Subcutaneous abdominal adipose tissue (tissue), 5 donors: ENCODE data around the gene COA1.
A peak's percentile ranks its signal among the peaks of the same experiment; 100 is the strongest.
"Not testable (repeated sequence)": the region's sequence is repeated elsewhere in the genome, so short reads cannot be mapped to it uniquely, and the experiment has no call there.

Experiments
- H3K27ac ChIP-seq: one replicate; pipeline ENCODE4 v1.7.0; 2013; ENCODE audit warnings: low read depth, mild to moderate bottlenecking, inconsistent platforms, low read length, moderate library complexity
- H3K27me3 ChIP-seq, 5 donors: one replicate each; pipeline ENCODE4 v1.7.0; 2013; ENCODE audit warnings: low read length in 5 of 5, inconsistent platforms in 1 of 5; ENCODE audit not compliant: control insufficient read depth in 5 of 5, insufficient read depth in 4 of 5
- H3K36me3 ChIP-seq, 5 donors: one replicate each; pipeline ENCODE4 v1.7.0; 2013; ENCODE audit warnings: low read length in 5 of 5; ENCODE audit not compliant: control insufficient read depth in 5 of 5, insufficient read depth in 5 of 5
- H3K4me1 ChIP-seq, 5 donors: one replicate each; pipeline ENCODE4 v1.7.0; 2013; ENCODE audit warnings: low read length in 5 of 5, mild to moderate bottlenecking in 3 of 5, moderate library complexity in 1 of 5; ENCODE audit not compliant: control insufficient read depth in 5 of 5, insufficient read depth in 5 of 5
- H3K4me3 ChIP-seq, 5 donors: one replicate each; pipeline ENCODE4 v1.7.0; 2013; ENCODE audit warnings: low read length in 5 of 5, low read depth in 1 of 5
- H3K9ac ChIP-seq, 5 donors: one replicate each; pipeline ENCODE4 v1.7.0; 2013; ENCODE audit warnings: low read length in 5 of 5, mild to moderate bottlenecking in 4 of 5, moderate library complexity in 3 of 5
- H3K9me3 ChIP-seq, 5 donors: one replicate each; pipeline ENCODE4 v1.7.0; 2013; ENCODE audit warnings: low read length in 5 of 5; ENCODE audit not compliant: control insufficient read depth in 5 of 5
- donor health status: healthy.
- donor health status: healthy.
- donor health status: healthy.
- donor health status: healthy.
- donor health status: healthy.

The COA1 gene

DNA sequence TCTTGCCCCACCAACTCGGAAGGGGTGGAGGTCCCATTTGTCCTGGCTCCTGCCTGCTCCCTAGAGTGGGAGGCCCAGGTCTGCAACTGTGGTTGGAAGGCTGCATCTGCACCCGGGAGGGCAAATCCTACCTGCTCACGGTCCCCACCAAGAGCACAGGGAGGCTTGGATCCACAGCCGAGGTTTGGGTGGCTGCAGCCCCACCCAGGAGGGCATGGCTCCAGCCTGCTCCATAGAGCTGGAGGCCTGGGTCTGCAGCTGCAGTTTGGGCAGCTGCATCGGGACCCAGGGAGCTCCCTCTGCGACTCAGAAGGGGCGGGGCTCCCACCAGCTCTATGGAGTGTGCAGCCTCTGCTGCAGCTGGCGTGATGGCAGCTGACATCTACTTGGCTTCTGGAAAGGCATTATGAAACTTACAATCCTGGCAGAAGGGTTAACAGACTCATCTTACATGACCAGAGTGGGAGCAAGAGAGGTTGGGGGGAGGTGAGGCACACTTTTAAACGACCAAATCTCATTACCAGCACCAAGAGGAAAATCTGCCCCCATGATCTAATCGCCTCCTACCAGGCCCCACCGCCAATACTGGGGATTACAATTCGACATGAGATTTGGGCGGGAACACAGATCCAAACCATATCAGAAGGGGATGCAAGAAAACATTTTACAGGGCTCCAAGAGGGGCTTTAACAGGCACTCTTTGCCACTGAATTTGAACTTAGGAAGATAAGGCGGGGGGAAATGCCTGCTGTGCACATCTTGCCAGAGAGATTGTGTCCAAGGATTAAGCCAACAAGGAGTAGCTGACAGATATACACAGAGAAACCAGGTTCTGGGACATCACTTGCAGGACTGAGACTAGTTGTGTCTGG lies 20.9 kb upstream of the COA1 start:
- Histone ChIP-seq H3K27me3 (no peaks in the 10 kb centered on the region), H3K27ac (peak overlapping the region; percentile 15), H3K9me3 (no peaks in the 10 kb centered on the region), H3K4me1 (peaks cover 0 to 24% (median 21%) of the 10 kb centered on the region in 5 donors), H3K9ac (no peak overlapping the region), H3K4me3 (peak overlapping the region in 1 of 5 donors; percentile 30), H3K36me3 (no peaks in the 10 kb centered on the region)

DNA sequence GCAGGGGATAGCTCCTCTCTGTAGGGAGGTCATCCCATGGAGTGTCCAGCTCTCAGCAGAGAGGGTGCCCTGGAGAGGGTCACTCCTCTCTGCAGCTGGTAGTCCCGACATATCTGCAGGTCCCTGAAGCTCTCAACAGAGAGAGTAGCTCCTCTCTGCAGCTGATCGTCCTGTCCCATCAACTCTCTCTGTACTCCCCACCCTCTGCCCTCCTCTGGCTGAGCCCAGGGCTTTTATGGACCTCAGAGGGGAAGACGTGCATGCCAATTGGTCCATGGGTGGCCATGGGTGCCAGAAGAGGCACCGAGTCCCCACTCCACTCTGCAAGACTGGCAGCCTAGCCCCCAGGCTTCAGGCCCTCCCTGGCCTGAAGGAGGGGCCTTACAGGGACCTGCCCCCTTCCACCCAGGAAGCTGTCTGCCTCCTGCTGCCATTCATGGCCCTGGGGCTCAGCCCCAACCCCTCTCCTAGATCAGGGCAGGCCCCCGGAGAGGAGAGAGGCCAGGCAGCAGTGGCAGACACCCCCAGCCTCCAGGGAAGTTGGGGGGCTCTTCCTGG lies 20.1 kb upstream of the COA1 start:
- H3K36me3 ChIP-seq: no peaks in the 10 kb centered on the region
- H3K9ac ChIP-seq: no peak overlapping the region
- no peaks in the 10 kb centered on the region for H3K27me3 ChIP-seq
- no peak overlapping the region for H3K4me3 ChIP-seq
- H3K4me1 ChIP-seq: peaks cover 0 to 22% (median 21%) of the 10 kb centered on the region in 5 donors
- H3K9me3 ChIP-seq: no peaks in the 10 kb centered on the region
- no peak overlapping the region for H3K27ac ChIP-seq

GRCh38 chr7:43747328-43748105 lies 18.2 kb upstream of the COA1 start:
- no peak overlapping the region for H3K4me3 ChIP-seq
- peaks cover 0 to 21% (median 15%) of the 10 kb centered on the region in 5 donors for H3K4me1 ChIP-seq
- H3K9me3 ChIP-seq: no peaks in the 10 kb centered on the region
- no peaks in the 10 kb centered on the region for H3K27me3 ChIP-seq
- no peaks in the 10 kb centered on the region for H3K36me3 ChIP-seq
- H3K9ac ChIP-seq: no peak overlapping the region
- no peak overlapping the region for H3K27ac ChIP-seq

GRCh38 chr7:43742692-43743091 lies 13.4 kb upstream of the COA1 start:
- Histone ChIP-seq H3K9me3 (no peaks in the 10 kb centered on the region), H3K4me1 (peaks cover 0 to 2% (median 0%) of the 10 kb centered on the region in 5 donors), H3K4me3 (no peak overlapping the region), H3K36me3 (no peaks in the 10 kb centered on the region), H3K27ac (no peak overlapping the region), H3K9ac (no peak overlapping the region), H3K27me3 (no peaks in the 10 kb centered on the region)

GRCh38 chr7:43737467-43738127 lies 8.3 kb upstream of the COA1 start:
- Histone ChIP-seq H3K27me3 (no peaks in the 10 kb centered on the region), H3K36me3 (no peaks in the 10 kb centered on the region), H3K9ac (no peak overlapping the region), H3K9me3 (no peaks in the 10 kb centered on the region), H3K4me1 (no peaks in the 10 kb centered on the region), H3K27ac (no peak overlapping the region), H3K4me3 (no peak overlapping the region)

DNA sequence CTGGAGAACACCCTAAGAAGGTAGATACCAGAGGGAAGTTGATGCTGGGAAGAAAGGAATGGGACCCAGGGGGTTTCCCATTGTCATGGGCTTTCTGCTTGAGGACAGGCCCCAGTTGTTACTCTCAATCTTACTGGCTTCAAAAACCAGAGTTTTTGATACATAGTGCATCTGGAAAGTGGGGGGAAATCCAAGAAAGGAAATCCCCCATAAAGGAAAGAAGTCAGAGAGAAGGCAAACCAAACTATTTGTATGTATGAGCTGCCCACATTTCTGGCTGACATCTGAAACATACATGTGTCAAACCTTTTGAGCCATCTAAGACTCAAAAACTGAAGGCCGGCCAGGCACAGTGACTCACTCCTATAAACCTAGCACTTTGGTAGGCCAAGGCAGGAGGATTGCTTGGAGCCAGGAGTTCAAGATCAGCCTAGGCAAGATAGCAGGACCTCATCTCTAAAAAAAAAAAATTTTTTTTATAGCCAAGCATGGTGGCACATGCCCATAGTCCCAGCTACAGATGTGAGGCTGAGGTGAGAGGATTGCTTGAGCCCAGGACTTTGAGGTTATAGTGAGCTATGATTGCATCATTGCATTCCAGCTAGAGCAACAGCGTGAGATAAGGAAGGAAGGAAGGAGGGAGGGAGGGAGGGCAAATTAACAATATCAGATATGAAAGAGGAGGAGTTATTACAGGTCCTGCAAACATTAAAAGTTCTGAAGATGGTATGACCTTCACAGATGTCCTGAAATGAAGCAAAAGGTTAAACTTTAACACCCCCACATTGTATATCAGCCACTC lies 6.7 kb upstream of the COA1 start:
- Histone ChIP-seq H3K9ac (no peak overlapping the region), H3K4me3 (no peak overlapping the region), H3K4me1 (no peaks in the 10 kb centered on the region), H3K27me3 (no peaks in the 10 kb centered on the region), H3K9me3 (no peaks in the 10 kb centered on the region), H3K36me3 (no peaks in the 10 kb centered on the region), H3K27ac (no peak overlapping the region)

DNA sequence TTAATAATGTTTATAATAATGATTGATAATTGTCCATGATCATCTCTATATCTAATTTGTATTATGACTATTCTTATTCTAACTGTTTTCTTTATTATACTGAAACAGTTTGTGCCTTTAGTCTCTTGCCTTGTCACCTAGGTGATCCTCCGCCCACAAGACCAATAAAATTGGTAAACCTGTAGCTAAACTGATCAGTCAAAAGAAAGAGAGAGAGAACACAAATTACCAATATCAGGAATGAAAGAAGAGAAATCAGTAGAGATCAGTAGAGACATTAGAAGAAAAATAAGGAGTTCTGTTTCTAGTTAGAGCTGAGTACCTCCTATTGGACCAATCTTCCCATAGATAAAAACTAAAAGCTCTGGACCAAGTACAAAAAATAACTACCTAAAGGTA lies 6.1 kb upstream of the COA1 start:
- Histone ChIP-seq H3K4me1 (no peaks in the 10 kb centered on the region), H3K9ac (no peak overlapping the region), H3K4me3 (no peak overlapping the region), H3K27ac (no peak overlapping the region), H3K9me3 (no peaks in the 10 kb centered on the region), H3K36me3 (no peaks in the 10 kb centered on the region), H3K27me3 (no peaks in the 10 kb centered on the region)

DNA sequence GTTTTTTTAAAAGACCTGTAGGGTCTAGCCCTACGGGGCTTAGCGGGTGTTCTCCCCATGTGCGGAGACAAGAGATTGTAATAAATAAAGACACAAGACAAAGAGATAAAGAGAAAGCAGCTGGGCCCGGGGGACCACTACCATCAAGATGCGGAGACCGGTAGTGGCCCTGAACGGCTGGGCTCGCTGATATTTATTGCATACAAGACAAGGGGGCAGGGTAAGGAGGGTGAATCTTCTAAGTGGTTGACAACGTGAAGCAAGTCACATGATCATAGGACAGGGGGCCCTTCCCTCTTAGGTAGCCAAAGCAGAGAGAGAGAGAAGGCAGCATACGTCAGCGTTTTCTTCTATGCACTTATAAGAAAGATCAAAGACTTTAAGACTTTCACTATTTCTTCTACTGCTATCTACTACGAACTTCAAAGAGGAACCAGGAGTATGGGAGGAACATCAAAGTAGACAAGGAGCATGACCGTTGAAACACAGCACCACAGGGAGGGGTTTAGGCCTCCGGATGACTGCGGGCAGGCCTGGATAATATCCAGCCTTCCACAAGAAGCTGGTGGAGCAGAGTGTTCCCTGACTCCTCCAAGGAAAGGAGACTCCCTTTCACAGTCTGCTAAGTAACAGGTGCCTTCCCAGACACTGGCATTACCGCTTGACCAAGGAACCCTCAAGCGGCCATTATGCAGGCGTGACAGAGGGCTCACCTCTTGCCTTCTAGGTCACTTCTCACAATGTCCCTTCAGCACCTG lies 5.4 kb upstream of the COA1 start:
- not testable (repeated sequence) for H3K36me3 ChIP-seq, H3K27me3 ChIP-seq, H3K4me3 ChIP-seq, H3K4me1 ChIP-seq, H3K9ac ChIP-seq, H3K9me3 ChIP-seq, H3K27ac ChIP-seq

DNA sequence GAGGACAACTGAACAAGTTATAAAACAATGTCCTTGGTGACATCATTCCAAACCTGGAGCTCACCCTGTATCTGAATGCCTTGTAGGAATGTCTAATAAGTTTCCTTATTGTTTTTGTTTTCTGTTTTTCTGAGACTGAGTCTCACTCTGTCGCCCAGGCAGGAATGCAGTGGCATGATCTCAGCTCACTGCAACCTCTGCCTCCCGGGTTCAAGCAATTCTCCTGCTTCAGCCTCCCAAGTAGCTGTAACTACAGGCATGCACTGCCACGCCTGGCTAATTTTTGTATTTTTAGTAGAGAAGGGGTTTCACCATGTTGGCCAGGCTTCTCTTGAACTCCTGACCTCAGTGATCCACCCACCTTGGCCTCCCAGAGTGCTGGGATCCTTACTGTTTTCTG lies 2.2 kb upstream of the COA1 start:
- not testable (repeated sequence) for H3K36me3 ChIP-seq, H3K27ac ChIP-seq, H3K27me3 ChIP-seq, H3K4me3 ChIP-seq, H3K9ac ChIP-seq, H3K9me3 ChIP-seq
- H3K4me1 ChIP-seq: peaks cover 0 to 22% (median 20%) of the 10 kb centered on the region in 5 donors
